WTC11 (cell line): ENCODE data around the gene CRYBB1. TPM values are rescaled to one million over a fixed set of nuclear protein-coding genes. Genes with fewer than 3 reads are reported as not detected.

Experiments used
- CBFB ChIP-seq: sonication (generic); formaldehyde crosslinking; IDR thresholded peaks from 2 replicates; pipeline ENCODE4 v1.8.1; 2022; ENCODE audit warnings: mild to moderate bottlenecking, low read depth, missing genetic modification reagents
- CREM ChIP-seq: sonication (generic); formaldehyde crosslinking; IDR thresholded peaks from 2 replicates; pipeline ENCODE4 v1.8.1; 2022; ENCODE audit warnings: mild to moderate bottlenecking, missing genetic modification reagents, moderate library complexity
- E2F1 ChIP-seq: sonication (generic); formaldehyde crosslinking; IDR thresholded peaks from 2 replicates; pipeline ENCODE4 v1.8.0; 2022; ENCODE audit warnings: mild to moderate bottlenecking, missing genetic modification reagents
- ERG ChIP-seq: fragments of 250-450 bp; sonication (Bioruptor Pico); IDR thresholded peaks from 2 replicates; pipeline ENCODE4 v1.8.0; 2021; ENCODE audit warnings: mild to moderate bottlenecking
- FOXJ3 ChIP-seq: sonication (generic); formaldehyde crosslinking; IDR thresholded peaks from 2 replicates; pipeline ENCODE4 v1.9.0; 2021; ENCODE audit warnings: missing genetic modification reagents, mild to moderate bottlenecking, borderline replicate concordance
- KAT7 ChIP-seq: sonication (generic); formaldehyde crosslinking; IDR thresholded peaks from 2 replicates; pipeline ENCODE4 v1.8.1; 2023; ENCODE audit warnings: missing genetic modification reagents, mild to moderate bottlenecking, borderline replicate concordance
- NFYB ChIP-seq: sonication (generic); formaldehyde crosslinking; conservative IDR thresholded peaks from 2 replicates; pipeline ENCODE4 v1.8.0; 2022; ENCODE audit warnings: low read depth, missing genetic modification reagents
- SP1 ChIP-seq: sonication (generic); formaldehyde crosslinking; conservative IDR thresholded peaks from 2 replicates; pipeline ENCODE4 v1.8.1; 2022; ENCODE audit warnings: missing genetic modification reagents
- STAT6 ChIP-seq: sonication (generic); formaldehyde crosslinking; conservative IDR thresholded peaks from 2 replicates; pipeline ENCODE4 v1.8.1; 2023; ENCODE audit warnings: mild to moderate bottlenecking, low read depth, missing genetic modification reagents, moderate library complexity
- TEAD1 ChIP-seq: sonication (generic); formaldehyde crosslinking; IDR thresholded peaks from 2 replicates; pipeline ENCODE4 v1.8.0; 2022; ENCODE audit warnings: mild to moderate bottlenecking, missing genetic modification reagents
- TP53 ChIP-seq: sonication (generic); formaldehyde crosslinking; IDR thresholded peaks from 2 replicates; pipeline ENCODE4 v1.8.1; 2023; ENCODE audit warnings: mild to moderate bottlenecking, missing genetic modification reagents
- ZNF423 ChIP-seq: fragments of 250-450 bp; sonication (Bioruptor Pico); IDR thresholded peaks from 2 replicates; pipeline ENCODE4 v2.1.2; 2022; ENCODE audit warnings: mild to moderate bottlenecking, moderate library complexity
- ZNF425 ChIP-seq: fragments of 250-450 bp; sonication (Bioruptor Pico); conservative IDR thresholded peaks from 2 replicates; pipeline ENCODE4 v1.9.0; 2021; ENCODE audit warnings: mild to moderate bottlenecking
- total RNA-seq: library from RNA; stranded (reverse); gene quantifications from 3 replicates; pipeline ENCODE4 v1.2.3, GENCODE V29; 2021
- TF ChIP-seq, protein P1 (sequence below): fragments of 250-450 bp; sonication (Bioruptor Pico); IDR thresholded peaks from 2 replicates; pipeline ENCODE4 v2.1.2; 2022; ENCODE audit warnings: mild to moderate bottlenecking, moderate library complexity
- TF ChIP-seq, protein P2 (sequence below): fragments of 200-600 bp; IDR thresholded peaks from 2 replicates; pipeline ENCODE4 v1.8.0; 2022; ENCODE audit warnings: antibody characterized with exemption

CRYBB1 gene
- total RNA-seq, 1 experiment from 2014 or later = 4.0 TPM

DNA sequence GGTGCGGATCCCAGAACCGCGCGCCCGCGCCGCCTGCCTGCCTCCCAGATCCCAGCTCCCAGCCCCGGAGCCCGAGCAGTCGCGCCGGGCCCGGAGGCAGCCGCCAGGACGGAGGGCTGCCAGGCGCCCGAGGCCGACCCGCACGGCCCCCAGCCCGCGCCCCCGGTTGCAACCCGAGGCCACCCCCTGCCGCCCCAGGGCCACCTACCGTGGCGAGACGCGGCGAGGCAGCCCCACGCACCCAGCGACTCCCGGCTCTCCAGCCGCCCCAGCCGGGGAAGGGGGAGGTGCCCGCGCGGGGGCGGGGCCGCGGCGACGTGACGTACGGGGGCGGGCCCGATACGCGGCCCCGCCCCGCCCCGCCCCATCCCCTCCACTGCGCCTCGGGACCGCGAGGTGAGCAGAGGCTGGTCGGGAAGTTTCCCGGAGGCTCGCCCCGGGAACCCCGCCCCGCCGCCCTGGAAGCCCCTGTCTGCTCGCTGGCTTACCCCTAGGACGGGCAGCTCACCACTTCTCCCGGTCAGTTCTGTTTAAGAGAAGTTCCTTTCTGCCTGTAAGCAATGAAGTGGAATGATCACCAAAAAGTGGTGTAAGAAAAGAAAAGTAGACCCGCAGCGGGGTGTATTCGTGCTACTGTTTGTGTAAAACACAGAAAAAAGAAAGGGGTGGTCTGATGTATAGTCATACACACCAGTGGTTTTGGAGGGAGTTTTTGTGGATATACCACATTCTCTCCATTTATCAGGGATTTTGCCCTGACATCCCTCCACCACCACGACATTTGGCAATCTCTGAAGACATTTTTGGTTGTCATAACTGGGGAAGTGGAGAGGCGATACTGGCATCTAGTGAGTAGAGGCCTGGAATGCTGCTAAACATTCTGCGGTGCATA lies 27.7 kb downstream of the CRYBB1 start, which contains the start of gene TPST2 (continued):
- TF ChIP-seq ERG (CRISPR knock-in tag) (no peak), CREM (CRISPR knock-in tag) (no peak), ZNF425 (no peak), STAT6 (CRISPR knock-in tag) (no peak), TP53 (CRISPR knock-in tag) (peak; percentile 77; the same call in 1 of the 2 replicates), CBFB (CRISPR knock-in tag) (no peak), E2F1 (no peak), NFYB (CRISPR knock-in tag) (no peak), TEAD1 (CRISPR knock-in tag) (0 out of 2 replicates have a peak, but pooled peaks have one; percentile 64), FOXJ3 (CRISPR knock-in tag) (no peak), SP1 (peak; percentile 79), KAT7 (CRISPR knock-in tag) (0 out of 2 replicates have a peak, but pooled peaks have one; percentile 66), ZNF423 (CRISPR knock-in tag) (peak; percentile 86)
- TF ChIP-seq, protein P1, sequence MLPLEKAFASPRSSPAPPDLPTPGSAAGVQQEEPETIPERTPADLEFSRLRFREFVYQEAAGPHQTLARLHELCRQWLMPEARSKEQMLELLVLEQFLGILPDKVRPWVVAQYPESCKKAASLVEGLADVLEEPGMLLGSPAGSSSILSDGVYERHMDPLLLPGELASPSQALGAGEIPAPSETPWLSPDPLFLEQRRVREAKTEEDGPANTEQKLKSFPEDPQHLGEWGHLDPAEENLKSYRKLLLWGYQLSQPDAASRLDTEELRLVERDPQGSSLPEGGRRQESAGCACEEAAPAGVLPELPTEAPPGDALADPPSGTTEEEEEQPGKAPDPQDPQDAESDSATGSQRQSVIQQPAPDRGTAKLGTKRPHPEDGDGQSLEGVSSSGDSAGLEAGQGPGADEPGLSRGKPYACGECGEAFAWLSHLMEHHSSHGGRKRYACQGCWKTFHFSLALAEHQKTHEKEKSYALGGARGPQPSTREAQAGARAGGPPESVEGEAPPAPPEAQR = no peak
- TF ChIP-seq, protein P2, sequence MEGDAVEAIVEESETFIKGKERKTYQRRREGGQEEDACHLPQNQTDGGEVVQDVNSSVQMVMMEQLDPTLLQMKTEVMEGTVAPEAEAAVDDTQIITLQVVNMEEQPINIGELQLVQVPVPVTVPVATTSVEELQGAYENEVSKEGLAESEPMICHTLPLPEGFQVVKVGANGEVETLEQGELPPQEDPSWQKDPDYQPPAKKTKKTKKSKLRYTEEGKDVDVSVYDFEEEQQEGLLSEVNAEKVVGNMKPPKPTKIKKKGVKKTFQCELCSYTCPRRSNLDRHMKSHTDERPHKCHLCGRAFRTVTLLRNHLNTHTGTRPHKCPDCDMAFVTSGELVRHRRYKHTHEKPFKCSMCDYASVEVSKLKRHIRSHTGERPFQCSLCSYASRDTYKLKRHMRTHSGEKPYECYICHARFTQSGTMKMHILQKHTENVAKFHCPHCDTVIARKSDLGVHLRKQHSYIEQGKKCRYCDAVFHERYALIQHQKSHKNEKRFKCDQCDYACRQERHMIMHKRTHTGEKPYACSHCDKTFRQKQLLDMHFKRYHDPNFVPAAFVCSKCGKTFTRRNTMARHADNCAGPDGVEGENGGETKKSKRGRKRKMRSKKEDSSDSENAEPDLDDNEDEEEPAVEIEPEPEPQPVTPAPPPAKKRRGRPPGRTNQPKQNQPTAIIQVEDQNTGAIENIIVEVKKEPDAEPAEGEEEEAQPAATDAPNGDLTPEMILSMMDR = no peak
